ENCODE results near the gene PDLIM7.
A peak's percentile ranks its signal among the peaks of the same experiment; 100 is the strongest.
"Not testable (repeated sequence)": the region's sequence is repeated elsewhere in the genome, so short reads cannot be mapped to it uniquely, and the experiment has no call there.

Gene PDLIM7

DNA sequence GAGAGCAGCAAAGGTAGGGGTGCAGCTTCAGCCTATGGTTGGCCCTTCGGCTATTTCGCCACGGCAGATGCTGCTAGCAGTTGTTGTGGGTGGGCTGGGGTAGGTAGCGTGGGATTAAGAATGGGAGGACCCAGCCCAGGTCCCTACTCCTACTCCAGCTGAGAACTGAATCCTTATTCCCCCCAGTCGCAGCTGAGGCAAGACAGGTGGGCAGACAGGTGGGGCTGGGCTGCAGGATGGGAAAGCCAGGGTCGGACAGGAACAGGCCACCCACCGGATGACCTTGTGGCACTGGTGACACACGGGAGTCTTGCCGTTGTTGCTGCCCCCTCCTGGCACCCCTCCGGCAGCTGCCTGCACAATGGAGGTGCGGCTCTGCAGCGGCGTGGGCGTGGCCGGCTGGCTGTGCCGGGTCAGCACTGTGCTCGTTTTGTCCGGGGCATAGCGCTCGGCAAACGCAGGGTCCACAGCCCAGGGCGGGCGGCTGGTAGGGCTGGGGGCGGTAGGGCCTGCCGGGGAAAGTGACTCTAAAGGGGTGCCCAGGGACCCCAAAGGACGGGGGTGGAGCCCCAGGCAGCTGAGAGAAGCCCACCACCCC is 8.2 kb downstream of the PDLIM7 start:
- no peak for DNase-seq

GRCh38 chr5:177487975-177488374 is 9.4 kb downstream of the PDLIM7 start:
- DNase-seq: no peak

DNA sequence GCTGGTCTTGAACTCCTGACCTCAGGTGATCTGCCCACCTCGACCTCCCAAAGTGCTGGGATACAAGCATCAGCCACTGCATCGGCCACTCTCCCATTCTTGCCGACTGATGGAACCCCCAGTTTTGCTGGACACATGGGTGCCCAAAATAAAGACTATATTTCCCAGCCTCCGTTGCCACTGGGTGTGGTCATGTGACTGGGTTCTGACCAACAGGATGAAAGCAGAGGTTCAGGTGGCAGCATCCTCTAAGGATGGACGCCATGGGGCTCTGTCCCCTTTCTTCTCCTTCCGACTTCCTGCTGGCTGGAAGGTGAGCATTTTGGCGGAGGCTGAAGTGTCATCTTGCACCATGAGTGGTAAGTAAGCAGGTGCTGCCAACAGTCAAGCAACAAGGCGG is 10.3 kb downstream of the PDLIM7 start:
- DNase-seq: no peak

DNA sequence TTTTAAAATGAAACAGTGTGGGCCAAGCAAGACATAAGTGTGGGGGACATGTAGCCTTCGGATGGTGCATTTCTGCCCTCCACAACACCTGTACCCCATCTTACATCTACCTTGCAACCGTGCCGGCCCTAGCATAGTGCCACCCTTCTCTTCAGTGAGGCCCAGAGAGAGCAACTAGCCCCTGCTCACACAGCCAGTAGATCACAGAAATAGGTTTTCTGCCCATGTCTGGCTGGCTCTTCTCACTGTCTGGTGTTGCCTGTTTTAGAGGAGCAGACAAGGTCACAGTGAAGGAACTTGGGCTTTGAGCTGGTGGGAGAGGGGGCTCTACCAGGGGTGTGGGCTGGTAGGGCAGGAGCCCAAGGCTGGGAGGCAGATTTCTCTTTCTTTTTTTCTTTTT is 11.1 kb downstream of the PDLIM7 start:
- DNase-seq: no peak

GRCh38 chr5:177485753-177486152 is 11.7 kb downstream of the PDLIM7 start:
- not testable (repeated sequence) for DNase-seq

DNA sequence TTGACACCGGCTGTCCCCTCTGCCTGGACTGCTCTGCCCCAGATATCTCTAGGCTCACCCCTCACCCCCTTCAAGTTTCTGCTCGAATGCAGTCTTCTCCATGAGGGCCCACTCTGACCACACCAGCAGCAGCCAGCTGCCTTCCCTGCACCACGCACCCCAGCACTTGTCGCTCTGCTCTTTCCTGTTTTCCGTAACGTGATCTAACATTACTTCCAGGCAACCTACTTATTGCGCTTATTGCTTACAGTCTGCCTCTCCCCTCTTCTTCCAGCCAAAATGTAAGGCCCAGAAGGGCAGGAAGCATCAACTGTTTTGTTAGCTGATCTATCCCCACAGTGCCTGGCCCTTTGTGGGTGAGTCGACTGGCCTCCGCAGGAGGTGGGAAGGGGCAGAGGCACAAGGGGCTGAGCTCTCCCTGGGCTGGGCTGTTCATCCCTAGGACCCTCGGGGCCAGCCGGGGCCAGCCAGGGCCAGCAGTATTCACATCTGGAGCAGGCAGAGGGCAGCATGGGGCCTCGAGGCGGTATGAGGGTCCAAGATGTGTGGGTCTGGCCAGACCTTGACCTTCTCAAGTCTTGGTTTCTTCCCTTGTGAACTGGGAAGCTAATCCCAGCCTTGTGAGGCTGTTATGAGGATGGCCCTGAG is 12.4 kb downstream of the PDLIM7 start:
- no peak for DNase-seq

DNA sequence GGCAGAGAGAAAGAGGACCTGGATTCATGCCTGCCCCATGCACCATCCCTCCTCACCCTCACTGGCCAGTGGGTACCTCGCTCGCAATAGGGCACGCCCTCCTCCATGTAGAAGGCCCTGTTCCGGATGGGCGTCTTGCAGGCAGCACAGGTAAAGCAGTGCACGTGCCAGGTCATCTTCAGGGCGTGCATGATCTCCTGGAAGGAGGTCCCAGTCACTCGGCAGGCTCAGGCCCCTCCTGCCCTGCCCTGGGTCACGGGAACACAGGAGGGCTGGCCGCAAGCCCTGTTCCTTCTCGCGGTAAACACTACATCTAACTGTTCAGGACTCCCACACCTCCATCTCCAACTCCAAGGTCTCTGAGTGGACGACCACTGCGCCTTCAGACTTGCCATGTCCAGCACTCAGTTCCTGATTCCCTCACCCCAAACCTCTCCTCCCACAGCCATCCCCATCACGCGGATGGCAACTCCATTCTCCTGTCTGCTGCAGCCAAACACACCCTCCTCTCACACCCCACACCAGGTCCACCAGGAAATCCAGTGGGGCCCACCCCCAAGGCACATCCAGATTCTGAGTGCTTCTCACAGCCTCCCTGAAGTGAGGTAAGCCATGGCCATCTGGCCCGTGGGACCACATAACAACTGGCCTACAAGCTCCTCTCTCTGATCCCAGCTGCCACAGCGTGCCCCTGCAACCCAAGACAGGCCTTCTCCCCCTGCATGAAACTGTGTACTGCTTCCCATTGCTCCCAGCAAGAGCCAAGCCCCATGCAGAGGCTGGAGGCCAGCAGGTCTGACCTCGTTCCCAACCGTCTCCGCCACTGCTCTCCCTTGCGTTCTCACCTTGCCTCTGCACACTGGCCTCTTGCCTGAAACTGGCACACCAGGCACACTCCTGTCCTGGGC is 13.2 kb downstream of the PDLIM7 start:
- no peak for DNase-seq

DNA sequence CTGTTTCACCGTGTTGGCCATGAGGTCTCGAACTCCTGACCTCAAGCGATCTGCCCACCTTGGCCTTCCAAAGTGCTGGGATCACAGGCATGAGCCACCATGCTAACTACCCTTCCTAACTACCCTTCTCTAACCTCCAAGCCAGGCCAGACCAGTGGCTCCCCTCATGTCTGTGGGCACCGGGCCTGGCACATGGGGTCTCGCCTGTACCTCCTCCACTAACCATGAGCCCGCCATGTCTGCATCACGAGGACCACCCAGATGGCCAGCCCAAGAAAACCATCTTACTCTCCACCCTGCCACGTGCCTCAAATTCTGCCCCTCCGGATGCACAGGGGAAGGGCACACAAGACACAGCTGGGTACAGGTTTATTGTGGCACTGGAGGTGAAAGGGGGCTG is 14.4 kb downstream of the PDLIM7 start:
- DNase-seq: no peak

GRCh38 chr5:177482359-177482795 is 15.0 kb downstream of the PDLIM7 start:
- DNase-seq: no peak

GRCh38 chr5:177479774-177480173 is 17.6 kb downstream of the PDLIM7 start:
- no peak for DNase-seq

DNA sequence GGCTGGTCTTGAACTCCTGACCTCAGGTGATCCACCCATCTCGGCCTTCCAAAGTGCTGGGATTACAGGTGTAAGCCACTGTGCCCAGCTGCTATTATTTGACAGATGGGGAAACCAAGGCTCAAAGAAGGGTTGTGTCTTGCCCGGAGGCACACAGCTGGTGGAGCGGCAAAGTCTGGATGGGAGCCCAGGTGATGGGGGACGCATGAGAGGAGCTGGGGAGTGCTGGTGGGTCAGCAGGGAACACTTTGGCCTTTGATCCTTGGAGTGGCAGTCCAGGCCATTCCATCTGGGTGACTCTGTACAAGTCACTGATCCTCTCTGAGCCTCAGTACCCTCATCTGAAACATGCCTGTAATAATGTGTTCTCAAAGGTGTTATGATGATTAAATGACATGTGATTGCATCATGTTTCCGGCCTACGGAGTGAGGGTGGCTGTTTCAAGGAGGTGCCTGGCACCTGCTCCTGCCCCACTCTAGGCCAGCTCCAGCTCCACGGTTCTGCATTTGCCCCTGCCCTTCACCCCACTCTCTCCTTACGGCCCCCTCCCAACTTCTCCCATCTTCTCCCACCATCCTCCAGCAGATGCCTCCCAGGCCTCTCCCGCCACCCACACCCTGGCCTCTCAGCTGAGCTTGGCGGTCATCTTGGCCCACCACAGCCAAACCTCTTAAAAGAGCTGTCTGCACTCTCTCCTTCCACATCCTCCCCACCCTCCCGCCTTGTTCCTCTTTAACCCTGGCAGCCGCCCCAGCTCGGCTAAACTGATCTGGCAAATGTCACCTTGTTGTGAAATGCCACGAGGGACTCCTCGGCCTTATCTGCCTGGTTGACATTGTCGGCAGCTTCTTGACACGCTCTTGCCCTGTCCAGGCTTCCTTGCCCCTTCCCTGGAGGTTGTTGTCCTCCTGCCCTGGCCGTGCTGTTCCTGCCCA is 18.4 kb downstream of the PDLIM7 start:
- DNase-seq: no peak

DNA sequence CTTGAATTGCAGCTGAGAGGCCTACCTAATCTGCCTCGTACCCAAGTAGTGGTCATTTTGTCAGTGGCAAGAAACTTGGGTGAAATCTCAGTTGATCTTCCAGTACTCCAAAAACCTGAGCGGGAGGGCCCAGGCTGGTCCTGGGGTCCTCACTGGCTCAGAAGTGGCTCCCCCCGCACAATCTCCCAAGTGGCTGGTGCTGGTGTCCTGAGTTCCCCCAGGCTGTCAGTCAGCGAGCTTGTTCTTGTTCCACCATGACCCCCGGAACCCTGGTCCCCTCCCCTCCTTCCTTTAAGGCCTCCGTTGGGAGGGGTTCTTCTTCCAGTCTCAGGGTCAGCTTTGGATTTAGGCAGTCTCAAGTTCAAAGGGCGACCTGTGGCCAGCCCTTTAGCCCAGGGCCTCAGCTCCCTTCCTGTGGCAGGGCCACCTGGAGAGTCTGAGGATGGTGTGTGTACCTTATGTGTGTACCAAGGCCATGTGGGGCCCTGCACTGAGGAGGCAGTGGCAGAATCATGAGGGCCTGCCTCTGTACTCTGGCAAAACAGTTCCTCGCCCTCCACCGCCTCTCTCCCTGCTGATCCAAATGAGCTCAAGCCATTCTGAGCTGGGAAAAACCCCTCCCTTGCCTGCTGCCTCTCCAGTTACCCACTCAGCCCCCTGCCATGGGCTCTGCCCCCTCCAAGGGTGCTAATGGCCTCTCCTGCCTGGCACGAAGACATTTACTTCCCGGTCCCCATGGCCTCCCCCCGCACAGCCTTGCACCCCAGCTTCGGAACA is 19.5 kb downstream of the PDLIM7 start:
- DNase-seq: no peak

- DNase-seq: no peak
Measured at GRCh38 chr5:177476531-177477233, 20.7 kb downstream of the PDLIM7 start.

- no peak for DNase-seq
Measured at GRCh38 chr5:177475563-177476427, 21.6 kb downstream of the PDLIM7 start.

DNA sequence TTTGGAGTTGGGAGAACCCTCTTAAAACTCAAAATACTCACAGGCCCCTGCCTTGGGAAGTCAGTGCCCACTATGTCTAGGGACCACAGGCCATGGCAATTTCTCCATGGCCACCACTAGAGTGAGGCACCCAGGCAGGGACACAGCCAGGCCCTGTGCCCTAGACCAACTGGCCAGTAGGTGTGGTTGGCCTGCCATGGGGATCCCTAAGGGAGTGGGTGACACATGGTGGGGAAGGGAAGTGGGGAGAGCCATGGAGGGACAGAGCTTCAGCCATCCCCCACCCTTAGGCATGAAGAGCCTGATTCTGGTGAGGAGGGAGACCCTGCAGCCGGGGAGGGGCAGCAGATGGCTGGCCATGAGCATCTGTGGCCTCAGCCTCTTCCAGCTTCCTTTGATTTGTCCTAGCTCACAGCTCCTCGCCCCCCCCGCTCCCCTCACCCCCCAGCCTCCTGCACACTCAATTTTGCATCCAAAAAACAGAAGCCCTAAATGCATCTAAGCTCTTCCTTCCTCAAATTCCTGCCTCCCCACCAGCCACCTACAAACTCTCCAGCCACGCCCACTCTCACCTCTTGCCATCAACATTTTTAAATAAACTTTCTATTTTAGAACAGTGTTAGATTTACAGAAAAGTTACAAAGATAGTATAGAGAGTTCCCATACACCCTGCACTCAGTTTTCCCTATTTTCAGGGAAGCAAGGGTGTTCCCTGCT is 22.4 kb downstream of the PDLIM7 start:
- DNase-seq: no peak

DNA sequence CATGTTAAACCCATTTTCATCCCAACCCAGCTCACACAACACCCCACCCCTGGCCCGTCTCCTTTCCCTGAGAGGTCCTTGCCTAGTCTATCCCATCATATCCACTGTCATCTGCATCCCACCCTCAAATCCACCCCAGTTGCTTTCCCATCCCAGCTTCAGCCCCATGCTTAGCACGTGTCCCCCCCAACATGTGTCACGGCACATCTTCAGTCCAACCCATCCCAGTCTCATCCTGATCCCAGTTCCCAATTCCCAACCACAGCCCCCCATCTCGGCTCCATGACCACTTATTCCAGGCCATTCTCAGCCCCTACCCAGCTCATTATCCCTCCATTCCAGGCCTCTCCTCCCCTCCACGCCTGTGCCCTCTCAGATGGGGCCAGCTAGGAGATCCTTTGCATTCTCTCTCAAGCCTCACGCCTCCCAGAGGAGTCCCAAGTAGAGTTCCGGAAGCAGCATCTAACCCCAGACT is 23.4 kb downstream of the PDLIM7 start:
- DNase-seq: no peak

DNA sequence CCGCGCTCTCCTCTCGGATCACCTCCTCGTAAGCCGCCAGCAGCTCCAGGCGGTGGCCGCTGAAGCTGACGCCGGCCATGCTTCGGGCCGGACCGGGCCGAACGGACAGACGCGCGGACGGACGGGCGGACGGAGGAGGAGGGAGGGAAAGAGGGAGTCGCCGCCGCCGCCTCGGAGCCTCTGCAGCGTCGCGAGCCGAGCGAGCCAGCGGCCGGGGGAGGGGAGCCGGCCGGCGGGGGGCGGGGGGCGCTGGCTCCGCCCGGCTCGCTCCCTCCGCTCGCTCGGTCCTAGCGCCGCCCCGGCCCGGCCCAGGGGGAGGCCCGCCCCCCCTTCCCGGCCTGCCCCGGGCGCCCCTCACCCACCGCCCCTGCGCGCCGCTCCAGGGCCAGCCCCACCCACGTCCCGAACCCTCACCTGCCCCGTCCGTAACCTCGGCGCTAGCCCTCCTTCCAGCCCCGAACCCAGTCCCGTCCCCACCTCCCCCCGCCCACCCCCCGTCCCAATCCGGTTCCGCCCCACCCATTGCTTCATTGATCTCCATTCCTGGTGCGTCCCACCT is 23.9 kb downstream of the PDLIM7 start, which contains the start of gene DBN1:
TSS of gene DBN1 (minus strand) at position 192 of the 559 bp plus-strand sequence. CDS start at position 79, 113 bp downstream.
- DNase-seq: peak in 1 of 2 experiments; percentile 47

Measured in SW 1271 (cell line).